Pericardium fibroblast (primary cell): Measurements from ENCODE around the gene FBXO38. TPM values are rescaled to one million over a fixed set of nuclear protein-coding genes. Genes with fewer than 3 reads are reported as not detected.

Experiments used
- total RNA-seq: library from RNA; depleted of rRNA; stranded (reverse); fragments of >200 nt; gene quantifications from 2 replicates; pipeline ENCODE4 v1.2.3, GENCODE V29; 2015

The FBXO38 gene, protein sequence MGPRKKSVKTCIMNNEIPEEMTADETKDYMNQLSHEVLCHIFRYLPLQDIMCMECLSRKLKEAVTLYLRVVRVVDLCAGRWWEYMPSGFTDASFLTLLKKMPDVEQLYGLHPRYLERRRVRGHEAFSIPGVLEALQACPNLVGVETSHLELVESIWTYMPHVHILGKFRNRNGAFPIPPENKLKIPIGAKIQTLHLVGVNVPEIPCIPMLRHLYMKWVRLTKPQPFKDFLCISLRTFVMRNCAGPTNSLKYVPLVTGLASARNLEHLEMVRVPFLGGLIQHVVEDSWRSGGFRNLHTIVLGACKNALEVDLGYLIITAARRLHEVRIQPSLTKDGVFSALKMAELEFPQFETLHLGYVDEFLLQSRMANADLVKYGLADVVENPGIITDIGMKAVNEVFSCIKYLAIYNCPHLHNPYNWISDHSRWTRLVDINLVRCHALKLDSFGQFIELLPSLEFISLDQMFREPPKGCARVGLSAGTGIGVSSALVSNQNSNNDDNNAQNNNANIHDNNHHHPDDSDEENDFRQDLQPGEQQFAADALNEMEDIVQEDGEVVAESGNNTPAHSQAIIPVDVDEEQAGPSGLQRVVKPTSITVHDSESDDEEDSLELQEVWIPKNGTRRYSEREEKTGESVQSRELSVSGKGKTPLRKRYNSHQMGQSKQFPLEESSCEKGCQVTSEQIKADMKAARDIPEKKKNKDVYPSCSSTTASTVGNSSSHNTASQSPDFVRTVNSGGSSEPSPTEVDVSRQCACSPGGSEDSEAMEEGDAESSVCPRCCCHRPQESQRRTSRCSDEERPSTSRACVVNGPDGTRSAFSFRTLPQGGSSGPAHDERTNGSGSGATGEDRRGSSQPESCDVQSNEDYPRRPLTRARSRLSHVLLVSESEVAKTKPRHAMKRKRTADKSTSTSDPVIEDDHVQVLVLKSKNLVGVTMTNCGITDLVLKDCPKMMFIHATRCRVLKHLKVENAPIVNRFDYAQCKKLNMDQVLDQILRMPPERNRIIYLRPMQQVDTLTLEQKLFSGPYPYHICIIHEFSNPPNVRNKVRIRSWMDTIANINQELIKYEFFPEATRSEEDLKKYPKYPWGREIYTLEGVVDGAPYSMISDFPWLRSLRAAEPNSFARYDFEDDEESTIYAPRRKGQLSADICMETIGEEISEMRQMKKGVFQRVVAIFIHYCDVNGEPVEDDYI
- 28.0 and 34.5 TPM in 2 replicates for total RNA-seq

DNA sequence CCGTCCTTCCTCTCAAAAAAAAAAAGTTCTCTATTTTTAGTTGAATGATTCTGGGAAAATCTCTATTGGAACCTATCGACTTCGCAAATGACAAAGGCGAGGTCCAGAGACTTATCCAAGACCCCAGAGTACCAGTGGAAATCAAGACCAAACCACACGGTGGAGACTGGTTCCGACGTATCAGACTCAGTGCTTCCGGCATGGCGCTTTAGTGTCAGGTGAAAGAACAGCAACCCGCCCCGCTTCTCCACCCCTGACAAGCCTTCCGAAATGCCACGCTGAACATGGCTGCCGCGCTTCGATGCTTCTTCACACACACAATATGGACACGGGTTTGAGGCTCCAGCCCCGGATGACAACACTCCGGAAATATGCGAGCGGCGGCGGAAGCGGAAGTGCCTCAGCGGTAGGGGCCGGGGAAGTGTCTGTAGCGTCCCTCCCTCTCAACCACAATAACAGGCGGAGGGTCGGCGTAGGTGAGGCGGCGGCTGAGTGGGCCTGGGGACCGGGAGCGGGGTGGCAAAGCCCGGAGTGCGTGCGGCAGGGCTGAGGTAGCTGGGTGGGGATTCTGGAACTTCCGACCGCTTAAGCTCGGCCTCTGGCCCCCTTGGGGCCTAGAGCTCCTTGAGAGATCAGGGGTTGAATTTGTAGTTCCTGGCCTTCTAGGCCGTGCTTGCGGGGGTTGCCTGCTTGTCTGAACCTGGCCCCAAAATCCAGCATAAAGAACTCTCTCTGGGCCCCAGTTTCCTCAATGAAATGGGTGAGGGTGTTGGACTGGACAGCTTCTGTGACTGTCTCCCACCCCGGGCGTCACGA, at the start of gene FBXO38:
FBXO38 (plus strand) TSS at position 395 of the 816 bp plus-strand sequence. CDS start 10,819 bp downstream, outside the sequence.

DNA sequence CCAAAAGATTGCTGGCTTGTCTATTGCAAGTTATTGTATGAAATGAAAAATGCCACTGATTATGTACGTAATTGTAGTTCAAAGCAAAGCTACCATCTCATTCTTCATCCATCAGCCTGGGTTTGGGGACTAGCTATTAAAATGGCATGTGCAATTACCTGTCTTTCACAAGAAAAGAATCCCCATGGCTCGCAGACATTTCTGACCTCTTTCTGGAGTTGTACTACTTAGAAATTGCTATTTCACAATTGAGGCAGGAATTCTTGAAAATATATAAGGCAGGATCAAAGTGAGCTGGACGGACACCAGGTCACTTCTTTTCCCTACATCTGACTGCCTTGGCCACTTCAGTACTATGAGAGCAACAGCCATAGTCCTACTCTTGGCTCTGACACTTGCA, 48.5 kb upstream of the FBXO38 start, which contains the start of gene SPINK9:
SPINK9 (plus strand) TSS at position 301 of the 400 bp plus-strand sequence; CDS start at position 356, 55 bp downstream.

Other genes starting within 250 kb of the FBXO38 start
- gene SPINK14, start 215.4 kb upstream of the FBXO38 start, total RNA-seq = not detected in 2 replicates
- gene SPINK6, start 180.9 kb upstream of the FBXO38 start, total RNA-seq = not detected in 2 replicates
- not detected in 2 replicates for gene MARCOL, start 145.4 kb upstream of the FBXO38 start, total RNA-seq
- not detected in 2 replicates for gene SPINK13, start 115.2 kb upstream of the FBXO38 start, total RNA-seq
- not detected in 2 replicates for gene SPINK7, start 71.5 kb upstream of the FBXO38 start, total RNA-seq
- not detected in 2 replicates for gene SPINK9, start 48.4 kb upstream of the FBXO38 start, total RNA-seq